K562 treated with DMSO at 1 percent for 48 hours (cell line): ENCODE measurements around the gene TMEM236. TPM values are rescaled to one million over a fixed set of nuclear protein-coding genes. Genes with fewer than 3 reads are reported as not detected.

Experiments
- total RNA-seq: library from RNA; unstranded; fragments of 300-600 nt; gene quantifications from 2 replicates; pipeline ENCODE4 v1.2.3, GENCODE V29; 2022; ENCODE audit warnings: low replicate concordance; ENCODE audit errors: extremely low read depth

The TMEM236 gene
- total RNA-seq = not detected in 2 replicates

DNA sequence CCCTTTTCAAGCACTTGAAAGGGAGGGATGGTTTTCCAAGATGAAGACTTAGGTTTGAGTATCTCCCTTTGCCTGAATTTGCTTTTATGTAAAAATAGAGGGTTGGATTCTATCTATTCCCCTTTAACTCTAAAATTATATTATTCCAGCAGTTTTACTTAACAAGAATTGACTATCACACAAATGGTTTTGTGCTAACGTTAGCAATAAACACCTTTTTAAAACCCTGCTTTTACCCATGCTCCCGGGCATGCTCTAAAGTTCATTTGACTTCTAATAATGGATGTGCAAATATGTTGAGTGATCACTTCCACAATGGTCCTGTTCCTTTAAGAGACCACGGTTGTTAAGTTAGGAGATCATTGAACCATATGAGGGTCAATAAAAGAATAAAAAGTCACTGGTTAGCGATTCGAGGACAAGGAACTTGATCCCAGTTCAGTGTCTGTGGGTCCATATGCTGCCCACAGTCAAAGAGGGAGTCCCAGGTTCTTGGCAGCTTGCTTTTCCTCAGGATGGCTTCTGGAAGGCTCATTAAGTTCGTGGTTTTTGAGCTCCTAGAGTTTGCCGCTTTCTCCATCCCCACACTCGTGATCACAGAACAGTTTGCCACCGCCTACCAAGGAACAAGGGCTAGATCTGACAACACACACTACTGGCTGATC lies at the start of gene TMEM236:
TSS of gene TMEM236 (plus strand) at position 421 of the 665 bp plus-strand sequence. CDS start at position 516, 95 bp downstream.

DNA sequence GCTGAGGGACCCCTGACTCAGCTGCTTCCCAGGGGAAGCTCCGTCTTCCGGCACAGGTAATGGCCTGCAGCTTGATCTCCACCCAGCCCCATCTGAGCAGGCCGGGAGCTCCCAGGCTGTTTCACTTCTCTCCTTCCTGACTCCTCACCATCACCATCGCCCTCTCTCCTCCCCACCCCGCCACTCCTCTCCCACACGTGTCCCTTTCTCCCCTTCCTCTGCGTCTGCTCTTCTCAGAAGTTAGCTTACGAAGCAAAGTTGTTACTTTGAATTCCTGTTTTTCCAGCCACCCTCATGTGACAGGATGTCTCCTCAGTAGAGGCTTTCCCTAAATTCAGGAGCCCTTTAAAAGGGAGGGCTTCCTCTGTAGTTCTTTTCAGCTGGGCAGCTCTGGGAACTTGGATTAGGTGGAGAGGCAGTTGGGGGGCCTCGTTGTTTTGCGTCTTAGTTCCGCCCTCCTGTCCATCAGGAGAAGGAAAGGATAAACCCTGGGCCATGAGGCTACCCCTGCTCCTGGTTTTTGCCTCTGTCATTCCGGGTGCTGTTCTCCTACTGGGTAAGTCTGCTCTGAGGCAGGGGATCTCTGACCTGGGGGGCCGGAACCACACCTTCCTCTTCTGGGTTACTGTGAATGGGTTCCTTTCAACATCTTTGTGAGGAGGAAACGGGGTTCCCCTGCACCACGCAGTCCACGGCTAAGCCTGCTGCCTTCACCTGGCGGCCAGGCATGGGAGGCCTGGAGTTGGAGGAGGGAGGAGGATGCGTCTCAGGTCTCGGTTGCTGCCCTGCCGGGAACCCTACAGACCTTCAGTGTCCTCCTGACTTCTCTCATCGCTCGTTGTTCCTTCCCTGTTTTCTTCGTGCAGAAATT lies 57.2 kb downstream of the TMEM236 start, which contains the start of gene MRC1:
TSS of gene MRC1 (plus strand) at position 378 of the 871 bp plus-strand sequence. CDS start at position 496, 118 bp downstream.

Other genes with a start within 250 kb of the TMEM236 start
- not detected in 2 replicates for gene HACD1, start 134.8 kb upstream of the TMEM236 start, total RNA-seq
- not detected in 2 replicates for gene STAM, start 108.0 kb upstream of the TMEM236 start, total RNA-seq
- not detected in 2 replicates for gene MRC1, start 57.1 kb downstream of the TMEM236 start, total RNA-seq
- not detected in 2 replicates for gene SLC39A12, start 199.7 kb downstream of the TMEM236 start, total RNA-seq